GM21423 (cell line): Measurements from ENCODE around the gene FAM216A.
"Not testable (repeated sequence)": the region's sequence is repeated elsewhere in the genome, so short reads cannot be mapped to it uniquely, and the experiment has no call there.

Experiments
- ATAC-seq: cut with Tn5 transposase; IDR thresholded peaks from one replicate; pipeline ENCODE4 v1.9.1; 2021; ENCODE audit warnings: mild to moderate bottlenecking, moderate library complexity; ENCODE audit not compliant: unreplicated experiment

Gene FAM216A

DNA sequence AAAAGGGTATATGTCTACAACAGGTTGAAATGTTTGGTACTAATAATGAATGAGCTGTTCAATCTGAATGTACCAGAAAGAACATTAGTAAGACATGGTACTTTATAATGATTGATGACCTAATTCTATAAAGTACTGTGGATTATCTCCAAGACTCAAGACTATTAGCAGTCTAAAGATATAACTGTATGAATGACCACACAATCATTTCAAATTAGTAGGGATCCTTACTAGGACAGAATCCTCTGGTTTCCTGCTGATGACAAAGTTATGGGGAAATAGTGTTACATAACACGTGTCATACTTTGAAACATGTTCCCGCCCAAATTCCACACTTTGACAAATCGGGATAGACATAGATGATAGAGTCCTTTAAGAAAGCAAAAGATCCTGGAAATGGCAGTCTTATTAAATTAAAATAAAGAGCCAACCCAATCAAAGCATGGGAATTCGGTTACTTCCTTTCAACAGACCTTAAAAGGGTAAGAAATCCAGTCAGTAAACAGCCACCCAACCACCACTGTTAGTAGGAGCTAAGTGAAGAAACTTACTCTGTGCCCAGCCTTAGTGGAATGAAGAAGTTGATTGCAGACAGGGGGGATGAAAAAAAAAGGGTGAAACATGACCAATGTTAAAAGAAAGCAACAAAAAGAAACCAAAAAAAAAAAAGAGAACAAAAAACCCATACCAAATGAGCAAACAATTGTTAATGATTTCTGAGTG lies 30.5 kb downstream of the FAM216A start:
- no peak for ATAC-seq

DNA sequence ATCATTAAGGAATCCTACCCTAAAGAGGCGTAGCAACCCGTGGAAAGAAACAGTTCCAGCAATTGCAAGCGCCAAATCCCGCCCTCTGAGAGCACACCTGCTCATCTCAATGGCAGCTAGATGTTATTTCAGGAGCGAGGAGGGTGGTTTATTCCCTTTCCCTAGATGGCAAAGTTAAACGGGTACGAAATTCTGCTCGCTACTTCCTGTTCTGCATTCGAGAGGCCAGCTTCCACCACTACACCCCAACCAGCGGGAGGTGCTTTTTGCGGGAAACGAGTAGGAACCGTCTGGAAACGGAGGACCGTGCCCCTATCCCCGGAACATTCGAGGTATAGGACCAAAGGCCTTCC lies 32.7 kb downstream of the FAM216A start:
- ATAC-seq, result no peak

DNA sequence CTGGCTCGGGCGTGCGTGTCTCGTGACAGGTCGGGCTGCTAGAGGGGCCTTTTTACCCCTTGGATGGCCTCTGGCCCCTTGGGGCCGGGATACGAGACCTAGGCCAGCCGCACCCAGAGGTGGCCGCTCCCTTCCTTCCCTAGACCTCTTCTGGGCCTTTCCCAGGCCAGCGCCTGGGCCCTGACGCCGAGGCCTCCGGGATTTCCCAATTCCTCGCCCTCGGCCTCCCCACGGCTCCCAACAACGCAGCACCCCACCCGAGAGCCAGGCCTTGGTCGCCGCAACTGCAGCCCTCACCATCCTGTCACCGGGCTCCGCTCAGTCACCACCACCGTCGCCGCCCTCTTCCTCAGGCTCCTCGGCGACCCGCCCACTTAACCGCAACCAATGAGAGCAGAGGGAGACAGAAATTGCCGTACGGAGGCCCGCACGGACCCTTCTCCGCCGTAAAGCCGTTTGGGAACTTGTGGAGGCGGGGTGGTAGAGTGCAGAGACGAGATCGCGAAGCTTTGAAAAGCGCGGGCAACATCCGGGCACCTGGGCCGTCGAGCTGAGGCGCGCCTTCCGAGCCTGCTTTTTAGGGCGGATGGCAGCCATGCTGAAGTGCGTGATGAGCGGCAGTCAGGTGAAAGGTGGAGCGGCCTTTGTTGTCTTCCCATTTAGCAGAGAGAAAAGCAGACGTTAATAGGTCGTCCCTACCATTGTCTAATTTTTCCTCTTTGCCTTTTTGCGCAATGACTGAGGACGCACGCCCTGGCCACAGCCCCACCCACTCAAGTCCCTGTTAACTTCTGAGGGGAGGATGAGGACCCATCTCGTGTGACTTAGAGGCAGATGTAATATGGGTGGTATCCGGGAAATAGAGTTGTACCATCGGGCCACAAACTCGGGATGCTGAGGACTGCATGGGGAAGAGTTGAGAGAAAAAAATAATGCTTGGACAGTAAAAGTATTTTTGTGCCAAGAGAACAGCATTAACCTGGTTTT lies 33.4 kb downstream of the FAM216A start, which contains the start of the genes RAD9B and VPS29:
RAD9B (plus strand) TSS at position 580 of the 987 bp plus-strand sequence; CDS start at position 587, 7 bp downstream.
VPS29 (minus strand) TSS at position 360 of the 987 bp plus-strand sequence; CDS start at position 300, 60 bp downstream.
- ATAC-seq, result peak; percentile 95

DNA sequence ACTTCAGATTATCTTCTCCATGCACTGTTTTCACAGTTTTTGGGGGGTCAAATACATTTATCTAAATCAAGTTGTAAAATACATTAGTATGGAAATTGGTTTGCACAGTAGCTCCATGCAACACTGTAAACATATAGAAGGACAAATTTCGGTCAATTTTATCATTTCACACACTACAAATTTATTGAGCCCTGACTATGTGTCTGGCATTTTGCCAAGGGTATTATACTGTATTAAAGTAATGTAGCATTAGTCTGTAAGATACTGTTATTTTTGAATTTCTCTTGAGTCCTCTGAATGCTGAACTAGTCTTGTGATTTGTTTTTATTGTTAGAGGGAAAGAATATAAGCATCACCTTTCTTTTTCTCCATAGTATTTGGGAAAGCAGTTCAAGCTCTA lies 34.8 kb downstream of the FAM216A start:
- ATAC-seq, result no peak

DNA sequence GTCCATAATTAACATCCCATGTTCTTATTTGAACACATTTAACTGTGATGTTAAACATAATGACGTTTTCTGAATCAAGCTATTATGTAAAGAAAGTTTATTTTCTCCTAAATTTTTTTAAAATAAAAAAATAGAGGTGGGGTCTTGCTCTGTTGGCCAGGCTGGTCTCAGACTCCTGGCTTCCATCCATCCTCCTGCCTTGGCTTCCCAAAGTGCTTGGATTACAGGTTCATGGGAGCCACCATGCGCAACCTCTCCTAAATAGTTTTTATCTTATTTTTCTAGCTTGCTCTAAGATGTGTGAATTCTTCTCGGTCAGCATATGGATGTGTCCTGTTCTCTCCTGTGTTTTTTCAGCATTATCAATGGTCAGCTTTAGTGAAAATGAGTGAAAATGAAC lies 36.7 kb downstream of the FAM216A start:
- no peak for ATAC-seq

DNA sequence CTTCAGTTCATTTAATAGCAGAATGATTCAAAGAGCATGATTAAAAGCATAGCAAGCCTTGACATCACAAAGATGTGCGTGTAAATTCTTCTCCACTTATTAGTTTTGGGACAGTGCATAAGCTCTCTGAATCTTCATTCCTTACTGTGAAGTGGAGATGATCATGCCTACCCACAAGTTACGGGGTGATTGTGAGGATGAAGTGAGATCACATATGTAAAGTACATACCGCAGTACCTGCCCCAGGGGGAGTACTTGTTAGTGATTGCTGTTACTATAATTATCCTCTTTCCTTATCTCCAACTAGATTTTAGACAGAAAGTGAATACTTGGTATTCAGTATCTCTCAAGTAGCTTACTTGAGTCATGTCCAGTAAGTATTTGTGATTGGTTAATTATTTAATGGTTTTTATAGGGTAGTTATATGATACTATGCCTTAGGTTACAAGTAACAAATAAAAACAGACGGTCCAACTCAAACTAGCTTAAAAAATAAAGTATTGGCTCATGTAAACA lies 39.5 kb downstream of the FAM216A start:
- no peak for ATAC-seq

DNA sequence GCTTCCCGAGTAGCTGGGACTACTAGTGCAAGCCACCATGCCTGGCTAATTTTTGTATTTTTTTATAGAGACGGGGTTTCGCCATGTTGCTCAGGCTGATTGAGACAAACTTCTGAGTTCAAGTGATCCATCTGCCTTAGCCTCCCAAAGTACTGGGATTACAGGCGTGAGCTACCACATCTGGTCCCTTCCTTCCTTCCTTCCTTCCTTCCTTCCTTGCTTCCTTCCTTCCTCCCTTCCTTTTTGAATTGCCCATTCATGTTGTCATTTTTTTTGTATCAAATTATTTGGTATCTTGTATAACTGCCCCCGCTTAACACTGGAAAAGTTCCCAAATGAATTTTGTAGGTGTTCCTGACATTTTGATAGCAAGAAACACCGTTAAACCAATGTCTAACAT lies 45.2 kb downstream of the FAM216A start:
- ATAC-seq, result no peak

DNA sequence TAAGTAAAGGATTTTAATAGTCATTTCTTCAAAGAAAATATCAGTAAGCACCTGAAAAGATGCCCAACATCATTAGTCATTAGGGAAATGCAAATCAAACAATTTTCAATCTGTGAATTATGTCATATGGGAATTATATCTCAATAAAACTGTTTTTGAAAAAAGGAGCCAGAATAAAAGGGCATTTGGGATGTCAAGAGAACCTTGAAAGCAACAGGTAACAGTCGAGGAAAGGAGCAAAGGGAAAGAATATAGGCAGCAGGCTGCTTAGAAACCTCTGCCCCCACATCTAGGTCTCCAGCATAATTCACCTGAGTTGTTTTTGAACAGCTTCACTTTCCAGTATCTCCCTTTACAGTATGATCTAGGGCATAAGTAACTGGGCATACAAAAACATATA lies 45.7 kb downstream of the FAM216A start:
- no peak for ATAC-seq

DNA sequence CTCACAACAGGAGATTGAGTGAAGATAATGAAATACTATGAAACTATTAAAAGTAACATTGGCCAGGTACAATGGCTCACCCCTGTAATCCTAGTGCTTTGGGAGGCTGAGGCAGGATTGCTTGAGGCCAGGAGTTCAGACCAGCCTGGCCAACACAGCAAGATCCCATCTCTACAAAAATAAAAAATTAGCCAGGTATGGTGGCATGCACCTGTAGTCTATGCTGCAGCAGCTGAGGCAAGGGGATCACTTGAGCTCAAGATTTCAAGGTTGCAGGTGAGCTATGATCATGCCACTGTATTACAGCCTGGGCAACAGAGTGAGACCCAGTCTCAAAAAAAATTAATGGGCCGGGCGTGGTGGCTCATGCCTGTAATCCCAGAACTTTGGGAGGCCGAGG lies 48.4 kb downstream of the FAM216A start:
- ATAC-seq, result no peak

DNA sequence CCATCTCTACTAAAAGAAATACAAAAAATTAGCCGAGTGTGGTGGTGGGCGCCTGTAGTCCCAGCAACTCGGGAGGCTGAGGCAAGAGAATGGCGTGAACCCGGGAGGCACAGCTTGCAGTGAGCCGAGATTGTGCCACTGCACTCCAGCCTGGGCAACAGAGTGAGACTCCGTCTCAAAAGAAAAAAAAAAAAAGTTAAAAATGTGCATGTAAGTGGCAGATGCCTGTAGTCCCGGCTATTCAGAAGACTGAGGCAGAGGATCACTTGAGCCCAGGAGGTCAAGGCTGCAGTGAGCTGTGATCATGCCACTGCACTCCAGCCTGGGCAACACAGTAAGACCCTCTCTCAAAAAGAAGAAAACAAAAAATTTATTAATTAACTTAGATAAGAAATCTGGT lies 49.4 kb downstream of the FAM216A start:
- ATAC-seq, result not testable (repeated sequence)

DNA sequence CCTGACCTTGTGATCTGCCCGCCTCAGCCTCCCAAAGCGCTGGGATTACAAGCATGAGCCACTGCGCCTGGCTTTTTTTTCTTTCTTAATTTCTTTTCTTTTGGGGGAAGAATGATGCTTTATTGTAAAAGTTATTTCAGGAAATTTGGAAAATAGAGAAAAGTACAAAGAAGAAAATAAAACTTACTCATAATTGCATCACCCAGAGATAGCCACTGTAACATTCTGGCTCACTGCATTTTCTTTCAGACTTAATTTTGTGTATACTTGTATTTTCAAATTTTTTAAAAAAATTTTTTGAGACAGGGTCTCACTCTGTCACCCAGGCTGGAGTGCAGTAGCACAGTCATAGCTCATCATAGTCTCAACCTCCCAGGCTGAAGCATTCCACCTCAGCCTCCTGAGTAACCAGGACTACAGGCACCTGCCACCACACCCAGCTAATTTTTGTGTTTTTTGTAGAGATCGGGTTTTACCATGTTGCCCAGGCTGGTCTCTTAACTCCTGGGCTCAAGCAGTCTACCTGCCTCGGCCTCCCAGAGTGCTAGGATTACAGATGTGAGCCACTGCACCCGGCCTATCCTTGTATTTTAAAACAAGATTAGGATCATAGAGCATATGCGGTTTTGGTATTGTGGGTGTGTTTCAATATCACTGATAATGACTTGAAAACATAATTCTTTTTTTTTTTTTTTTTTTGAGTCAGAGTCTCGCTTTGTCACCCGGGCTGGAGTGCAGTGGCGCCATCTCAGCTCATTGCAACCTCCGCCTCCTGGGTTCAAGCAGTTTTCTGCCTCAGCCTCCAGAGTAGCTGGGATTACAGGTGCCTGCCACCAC lies 52.4 kb downstream of the FAM216A start:
- not testable (repeated sequence) for ATAC-seq

DNA sequence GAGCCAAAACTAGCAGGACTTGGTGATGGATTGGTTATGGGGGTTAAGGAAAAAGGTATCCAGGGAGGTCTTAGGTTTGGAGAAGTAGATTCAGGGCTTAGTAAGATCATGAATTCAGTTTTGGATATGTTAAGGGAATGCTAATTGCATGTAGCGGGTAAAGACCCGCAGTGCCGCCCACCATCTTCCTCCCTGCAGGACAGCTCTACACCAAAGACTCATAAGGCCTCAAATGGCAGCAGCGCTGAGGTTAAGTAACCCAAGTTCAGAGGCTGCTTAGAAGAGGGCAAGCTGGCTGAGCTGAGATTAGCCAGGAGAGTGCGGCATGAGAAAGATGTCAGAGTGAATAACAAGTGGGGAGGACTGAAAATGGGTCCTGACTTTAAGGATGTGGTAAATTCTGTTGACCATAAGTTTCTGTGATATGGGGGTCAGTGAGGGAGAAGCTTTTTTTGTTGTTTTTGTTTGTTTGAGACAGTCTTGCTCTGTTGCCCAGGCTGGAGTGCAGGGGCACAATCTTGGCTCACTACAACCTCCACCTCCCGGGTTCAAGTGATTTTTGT lies 59.7 kb downstream of the FAM216A start:
- no peak for ATAC-seq

DNA sequence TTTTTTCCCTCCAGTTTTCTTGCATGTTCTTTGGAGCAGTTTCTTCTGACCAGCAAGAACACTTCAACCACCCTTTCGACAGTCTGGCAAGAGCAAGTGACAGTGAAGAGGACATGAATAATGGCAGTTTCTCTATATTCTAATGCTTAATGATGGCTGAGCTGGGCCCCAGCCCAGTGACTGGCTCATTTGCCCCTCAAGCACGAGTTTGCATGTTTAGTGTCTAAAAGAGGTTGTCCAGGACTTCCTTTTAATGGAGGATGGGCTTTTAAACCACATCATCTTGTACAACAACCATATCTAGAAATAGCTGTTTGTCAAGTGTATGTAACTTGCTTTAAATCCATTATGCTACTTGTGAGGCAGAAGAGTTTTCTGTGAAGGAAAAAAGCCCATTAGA lies 61.9 kb downstream of the FAM216A start:
- ATAC-seq, result no peak

DNA sequence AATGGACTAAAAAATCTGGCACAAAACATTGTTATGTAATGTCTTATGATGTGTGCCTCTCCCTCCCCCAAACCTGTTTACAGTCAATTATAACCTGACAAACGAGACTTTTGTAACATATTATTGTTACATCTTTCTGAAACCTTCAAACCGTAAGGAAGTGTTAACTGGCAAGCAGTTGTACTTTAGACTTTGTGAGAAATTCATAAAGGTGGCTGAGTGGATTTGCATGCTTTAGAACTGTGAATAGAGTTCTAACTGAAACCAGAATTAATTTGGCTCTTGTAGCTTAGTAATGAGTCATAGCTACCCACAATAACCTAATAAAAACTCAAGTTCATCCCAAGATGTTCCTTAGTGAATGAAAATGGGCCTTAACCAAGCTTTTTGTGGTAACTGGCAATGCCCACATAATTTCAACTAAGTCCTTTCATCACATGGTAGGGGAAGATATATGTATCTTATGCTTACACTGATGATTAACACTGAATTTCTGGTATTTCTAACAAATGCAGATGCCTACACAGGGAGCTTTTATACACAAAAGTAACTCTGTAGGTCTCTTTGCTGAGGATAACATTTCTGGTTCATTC lies 63.2 kb downstream of the FAM216A start:
- ATAC-seq, result peak; percentile 81

DNA sequence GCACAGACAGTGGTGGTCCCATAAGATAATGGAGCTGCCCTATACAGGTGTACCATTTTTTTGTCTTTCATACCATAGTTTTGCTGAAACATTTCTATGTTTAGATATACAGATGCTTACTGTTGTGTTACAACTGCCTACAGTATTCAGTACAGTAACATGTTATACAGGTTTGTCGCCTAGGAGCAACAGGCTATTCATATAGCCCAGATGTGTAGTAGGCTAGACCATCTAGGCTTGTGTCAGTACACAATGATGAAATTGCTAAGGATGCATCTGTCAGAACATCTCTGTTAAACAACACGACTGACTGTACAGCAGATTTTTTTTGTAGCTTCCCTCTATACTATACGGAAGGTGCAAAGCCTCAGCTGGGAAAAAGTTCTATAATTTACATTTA lies 64.0 kb downstream of the FAM216A start:
- ATAC-seq, result no peak

DNA sequence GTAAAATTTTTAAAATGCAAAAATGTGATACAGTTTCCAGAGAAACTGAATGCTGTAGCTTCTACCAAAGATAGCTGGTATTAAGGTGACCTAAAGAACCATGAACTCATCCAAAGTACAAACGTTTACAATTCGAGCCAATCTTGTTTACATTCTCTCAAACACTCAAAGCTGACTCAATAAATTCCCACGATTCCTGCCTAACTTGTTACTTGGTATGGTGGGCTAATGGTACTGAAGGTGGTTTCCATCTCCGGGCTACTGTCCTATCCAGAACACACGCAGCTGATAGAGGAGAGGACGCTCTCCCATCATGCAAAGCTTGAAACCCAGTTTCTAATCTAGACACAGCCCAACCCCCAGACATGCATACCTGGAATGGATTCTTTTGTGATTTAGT lies 65.0 kb downstream of the FAM216A start:
- no peak for ATAC-seq

DNA sequence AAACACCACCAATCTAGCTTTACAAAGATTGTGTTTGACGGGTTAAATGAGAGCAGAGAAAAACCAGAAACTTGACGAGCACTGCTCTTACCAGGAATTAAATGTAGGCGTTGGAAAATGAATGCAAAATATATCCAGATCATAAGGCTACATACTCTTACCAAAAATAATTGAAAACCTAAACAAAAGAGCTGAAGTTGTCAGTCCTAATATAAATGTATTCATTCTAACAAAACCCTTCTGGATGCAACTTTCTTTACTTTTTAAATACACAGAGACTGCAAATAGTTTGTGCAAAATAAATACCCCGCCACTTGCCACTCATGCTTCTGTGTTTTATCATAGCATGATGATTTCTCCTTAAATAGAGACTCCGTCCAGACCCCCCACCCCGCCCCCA lies 66.2 kb downstream of the FAM216A start:
- ATAC-seq, result no peak

DNA sequence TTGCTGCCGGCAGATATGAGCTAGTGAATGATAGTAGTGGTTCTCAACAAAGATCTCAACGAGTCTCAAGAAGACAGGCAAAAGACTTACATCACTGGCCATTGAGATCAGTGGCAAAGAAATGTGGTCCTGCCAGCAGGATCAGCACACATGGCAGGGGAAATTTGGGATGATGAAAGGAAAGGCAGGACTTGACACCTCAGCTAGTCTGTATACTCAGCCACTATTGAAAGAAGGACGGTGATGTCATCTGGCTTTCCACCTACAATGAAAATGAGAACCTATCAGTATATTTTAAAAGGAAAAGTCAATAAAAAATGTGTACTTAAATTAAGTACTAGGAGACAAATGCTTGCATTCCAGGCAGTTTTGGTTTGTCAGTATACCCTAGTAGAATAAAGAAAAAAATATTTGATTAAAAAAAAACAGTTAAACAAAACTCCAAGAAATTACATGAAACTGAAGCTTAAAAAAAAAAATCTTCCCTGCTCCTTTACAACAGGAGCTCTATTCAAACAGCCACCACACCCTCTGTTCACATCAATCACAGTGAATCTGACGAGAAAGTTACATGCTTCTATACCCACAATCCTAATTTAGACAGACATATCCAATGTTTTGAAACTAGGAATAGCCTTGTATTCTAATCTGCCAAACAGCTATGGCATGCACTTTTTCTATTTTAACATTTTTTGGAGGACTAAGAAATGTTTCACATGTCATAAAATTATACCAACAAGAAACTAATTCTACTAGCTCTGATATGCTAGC lies 68.4 kb downstream of the FAM216A start:
- ATAC-seq, result no peak
